Measurements from ENCODE around the gene TLCD2.

DNA sequence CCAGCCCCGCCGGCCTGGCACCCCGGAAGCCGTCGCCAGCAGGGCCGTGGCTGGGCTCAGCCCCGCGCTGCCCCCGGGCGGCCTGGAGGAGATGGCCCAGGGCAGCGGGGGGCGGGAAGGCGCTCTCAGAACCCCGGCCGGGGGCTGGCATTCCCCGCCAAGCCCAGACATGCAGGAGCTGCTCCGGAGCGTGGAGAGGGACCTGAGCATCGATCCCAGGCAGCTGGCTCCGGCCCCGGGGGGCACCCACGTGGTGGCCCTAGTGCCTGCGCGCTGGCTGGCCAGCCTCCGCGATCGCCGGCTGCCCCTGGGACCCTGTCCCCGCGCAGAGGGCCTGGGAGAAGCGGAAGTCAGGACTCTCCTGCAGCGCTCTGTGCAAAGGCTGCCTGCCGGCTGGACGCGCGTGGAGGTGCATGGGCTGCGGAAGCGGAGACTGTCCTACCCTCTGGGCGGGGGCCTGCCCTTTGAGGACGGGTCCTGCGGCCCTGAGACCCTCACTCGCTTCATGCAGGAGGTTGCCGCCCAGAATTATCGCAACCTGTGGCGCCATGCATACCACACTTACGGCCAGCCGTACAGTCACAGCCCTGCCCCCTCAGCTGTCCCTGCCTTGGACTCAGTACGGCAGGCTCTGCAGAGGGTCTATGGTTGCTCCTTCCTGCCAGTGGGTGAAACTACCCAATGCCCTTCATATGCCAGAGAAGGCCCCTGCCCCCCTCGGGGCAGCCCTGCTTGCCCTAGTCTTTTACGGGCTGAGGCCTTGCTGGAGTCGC is 14.9 kb upstream of the TLCD2 start:
- TF ChIP-seq, protein P1, sequence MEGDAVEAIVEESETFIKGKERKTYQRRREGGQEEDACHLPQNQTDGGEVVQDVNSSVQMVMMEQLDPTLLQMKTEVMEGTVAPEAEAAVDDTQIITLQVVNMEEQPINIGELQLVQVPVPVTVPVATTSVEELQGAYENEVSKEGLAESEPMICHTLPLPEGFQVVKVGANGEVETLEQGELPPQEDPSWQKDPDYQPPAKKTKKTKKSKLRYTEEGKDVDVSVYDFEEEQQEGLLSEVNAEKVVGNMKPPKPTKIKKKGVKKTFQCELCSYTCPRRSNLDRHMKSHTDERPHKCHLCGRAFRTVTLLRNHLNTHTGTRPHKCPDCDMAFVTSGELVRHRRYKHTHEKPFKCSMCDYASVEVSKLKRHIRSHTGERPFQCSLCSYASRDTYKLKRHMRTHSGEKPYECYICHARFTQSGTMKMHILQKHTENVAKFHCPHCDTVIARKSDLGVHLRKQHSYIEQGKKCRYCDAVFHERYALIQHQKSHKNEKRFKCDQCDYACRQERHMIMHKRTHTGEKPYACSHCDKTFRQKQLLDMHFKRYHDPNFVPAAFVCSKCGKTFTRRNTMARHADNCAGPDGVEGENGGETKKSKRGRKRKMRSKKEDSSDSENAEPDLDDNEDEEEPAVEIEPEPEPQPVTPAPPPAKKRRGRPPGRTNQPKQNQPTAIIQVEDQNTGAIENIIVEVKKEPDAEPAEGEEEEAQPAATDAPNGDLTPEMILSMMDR (conservative IDR thresholded peaks at IDR 0.05; ENCODE audit: low read depth in 2 of 2) = no peak
- TF ChIP-seq EZH2phosphoT487 (IDR thresholded peaks at IDR 0.05; ENCODE audit: unreplicated experiment) (no peak), POLR2AphosphoS5 (IDR thresholded peaks at IDR 0.05; ENCODE audit: low read depth) (no peak)
- TF ChIP-seq, protein P2, sequence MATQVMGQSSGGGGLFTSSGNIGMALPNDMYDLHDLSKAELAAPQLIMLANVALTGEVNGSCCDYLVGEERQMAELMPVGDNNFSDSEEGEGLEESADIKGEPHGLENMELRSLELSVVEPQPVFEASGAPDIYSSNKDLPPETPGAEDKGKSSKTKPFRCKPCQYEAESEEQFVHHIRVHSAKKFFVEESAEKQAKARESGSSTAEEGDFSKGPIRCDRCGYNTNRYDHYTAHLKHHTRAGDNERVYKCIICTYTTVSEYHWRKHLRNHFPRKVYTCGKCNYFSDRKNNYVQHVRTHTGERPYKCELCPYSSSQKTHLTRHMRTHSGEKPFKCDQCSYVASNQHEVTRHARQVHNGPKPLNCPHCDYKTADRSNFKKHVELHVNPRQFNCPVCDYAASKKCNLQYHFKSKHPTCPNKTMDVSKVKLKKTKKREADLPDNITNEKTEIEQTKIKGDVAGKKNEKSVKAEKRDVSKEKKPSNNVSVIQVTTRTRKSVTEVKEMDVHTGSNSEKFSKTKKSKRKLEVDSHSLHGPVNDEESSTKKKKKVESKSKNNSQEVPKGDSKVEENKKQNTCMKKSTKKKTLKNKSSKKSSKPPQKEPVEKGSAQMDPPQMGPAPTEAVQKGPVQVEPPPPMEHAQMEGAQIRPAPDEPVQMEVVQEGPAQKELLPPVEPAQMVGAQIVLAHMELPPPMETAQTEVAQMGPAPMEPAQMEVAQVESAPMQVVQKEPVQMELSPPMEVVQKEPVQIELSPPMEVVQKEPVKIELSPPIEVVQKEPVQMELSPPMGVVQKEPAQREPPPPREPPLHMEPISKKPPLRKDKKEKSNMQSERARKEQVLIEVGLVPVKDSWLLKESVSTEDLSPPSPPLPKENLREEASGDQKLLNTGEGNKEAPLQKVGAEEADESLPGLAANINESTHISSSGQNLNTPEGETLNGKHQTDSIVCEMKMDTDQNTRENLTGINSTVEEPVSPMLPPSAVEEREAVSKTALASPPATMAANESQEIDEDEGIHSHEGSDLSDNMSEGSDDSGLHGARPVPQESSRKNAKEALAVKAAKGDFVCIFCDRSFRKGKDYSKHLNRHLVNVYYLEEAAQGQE (IDR thresholded peaks at IDR 0.05; ENCODE audit: unreplicated experiment) = no peak

Data from GM23338 (cell line).